Measurements from ENCODE around the gene RIT2.

- no peak for TF ChIP-seq POU6F1 (CRISPR knock-in tag; IDR thresholded peaks at IDR 0.05; ENCODE audit: borderline replicate concordance, low read depth)
- no peak for TF ChIP-seq ZNF8 (CRISPR knock-in tag; IDR thresholded peaks at IDR 0.05)
- TF ChIP-seq PATZ1 (CRISPR knock-in tag; IDR thresholded peaks at IDR 0.05; ENCODE audit: borderline replicate concordance): no peak
Observed at GRCh38 chr18:43012951-43013350, 102.5 kb downstream of the RIT2 start.

Data from SK-N-SH treated with all-trans-retinoic acid at 6 μM for 48 hours (cell line).